ENCODE data around the gene MTTP.

DNA sequence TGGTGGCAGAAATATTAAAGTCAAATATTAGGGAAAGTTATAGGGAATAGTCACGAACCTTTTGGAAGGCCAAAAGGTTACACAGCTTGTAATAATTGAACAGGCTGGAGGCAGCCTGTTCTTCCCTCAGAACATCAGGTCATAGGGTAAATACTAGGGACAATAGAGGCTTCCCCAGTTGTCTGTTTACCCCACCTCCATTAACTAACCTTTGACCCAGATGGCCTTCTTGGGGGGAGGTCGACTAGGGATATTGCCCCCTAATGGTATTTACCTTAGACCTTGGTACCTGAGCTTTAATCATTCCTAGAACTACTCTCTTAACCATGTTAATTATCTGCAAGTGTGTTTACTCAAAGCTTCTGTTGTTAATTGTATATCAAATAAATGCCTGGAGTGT, 37.8 kb upstream of the MTTP start:
- TF ChIP-seq, protein P1, sequence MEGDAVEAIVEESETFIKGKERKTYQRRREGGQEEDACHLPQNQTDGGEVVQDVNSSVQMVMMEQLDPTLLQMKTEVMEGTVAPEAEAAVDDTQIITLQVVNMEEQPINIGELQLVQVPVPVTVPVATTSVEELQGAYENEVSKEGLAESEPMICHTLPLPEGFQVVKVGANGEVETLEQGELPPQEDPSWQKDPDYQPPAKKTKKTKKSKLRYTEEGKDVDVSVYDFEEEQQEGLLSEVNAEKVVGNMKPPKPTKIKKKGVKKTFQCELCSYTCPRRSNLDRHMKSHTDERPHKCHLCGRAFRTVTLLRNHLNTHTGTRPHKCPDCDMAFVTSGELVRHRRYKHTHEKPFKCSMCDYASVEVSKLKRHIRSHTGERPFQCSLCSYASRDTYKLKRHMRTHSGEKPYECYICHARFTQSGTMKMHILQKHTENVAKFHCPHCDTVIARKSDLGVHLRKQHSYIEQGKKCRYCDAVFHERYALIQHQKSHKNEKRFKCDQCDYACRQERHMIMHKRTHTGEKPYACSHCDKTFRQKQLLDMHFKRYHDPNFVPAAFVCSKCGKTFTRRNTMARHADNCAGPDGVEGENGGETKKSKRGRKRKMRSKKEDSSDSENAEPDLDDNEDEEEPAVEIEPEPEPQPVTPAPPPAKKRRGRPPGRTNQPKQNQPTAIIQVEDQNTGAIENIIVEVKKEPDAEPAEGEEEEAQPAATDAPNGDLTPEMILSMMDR (conservative IDR thresholded peaks at IDR 0.05): no peak
- no peak for TF ChIP-seq EZH2 (IDR thresholded peaks at IDR 0.05; ENCODE audit: low read depth)

All from PC-9 (cell line).